ENCODE measurements around the gene TMBIM6.

DNA sequence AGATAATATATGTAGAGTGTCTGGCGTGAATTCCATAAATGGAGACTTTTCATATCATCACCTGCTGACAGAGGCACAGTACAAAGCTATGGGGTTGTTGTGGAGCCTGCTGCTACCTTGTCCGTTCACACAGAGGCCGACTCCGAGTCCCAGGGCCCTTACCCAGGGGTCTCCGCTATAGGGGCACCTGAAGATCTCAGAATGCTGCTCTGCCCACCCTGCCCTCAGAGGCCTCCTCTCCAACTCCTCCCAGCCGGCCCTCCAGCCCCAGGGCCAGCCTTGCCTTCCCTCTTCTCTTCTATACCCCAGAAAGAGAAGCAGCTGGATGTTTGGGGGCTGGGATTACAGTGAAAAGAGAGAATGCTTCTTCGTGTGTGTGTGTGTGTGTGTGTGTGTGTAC, 65.5 kb downstream of the TMBIM6 start:
- TF ChIP-seq, protein P1, sequence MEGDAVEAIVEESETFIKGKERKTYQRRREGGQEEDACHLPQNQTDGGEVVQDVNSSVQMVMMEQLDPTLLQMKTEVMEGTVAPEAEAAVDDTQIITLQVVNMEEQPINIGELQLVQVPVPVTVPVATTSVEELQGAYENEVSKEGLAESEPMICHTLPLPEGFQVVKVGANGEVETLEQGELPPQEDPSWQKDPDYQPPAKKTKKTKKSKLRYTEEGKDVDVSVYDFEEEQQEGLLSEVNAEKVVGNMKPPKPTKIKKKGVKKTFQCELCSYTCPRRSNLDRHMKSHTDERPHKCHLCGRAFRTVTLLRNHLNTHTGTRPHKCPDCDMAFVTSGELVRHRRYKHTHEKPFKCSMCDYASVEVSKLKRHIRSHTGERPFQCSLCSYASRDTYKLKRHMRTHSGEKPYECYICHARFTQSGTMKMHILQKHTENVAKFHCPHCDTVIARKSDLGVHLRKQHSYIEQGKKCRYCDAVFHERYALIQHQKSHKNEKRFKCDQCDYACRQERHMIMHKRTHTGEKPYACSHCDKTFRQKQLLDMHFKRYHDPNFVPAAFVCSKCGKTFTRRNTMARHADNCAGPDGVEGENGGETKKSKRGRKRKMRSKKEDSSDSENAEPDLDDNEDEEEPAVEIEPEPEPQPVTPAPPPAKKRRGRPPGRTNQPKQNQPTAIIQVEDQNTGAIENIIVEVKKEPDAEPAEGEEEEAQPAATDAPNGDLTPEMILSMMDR (conservative IDR thresholded peaks at IDR 0.05; ENCODE audit: low read length) = no peak
- no peak for TF ChIP-seq EZH2phosphoT487 (IDR thresholded peaks at IDR 0.05; ENCODE audit: borderline replicate concordance, low read depth, low read length)

Measured in OCI-LY7 (cell line).